Measurements from ENCODE around the gene TFR2.
A peak's percentile ranks its signal among the peaks of the same experiment; 100 is the strongest.

GRCh38 chr7:100674411-100675104 lies 33.2 kb upstream of the TFR2 start:
- TF ChIP-seq CTCF (conservative IDR thresholded peaks at IDR 0.05) (no peak), ZFX (IDR thresholded peaks at IDR 0.05) (peak; percentile 86)

Data from C4-2B (cell line).